Measurements from ENCODE around the gene MTOR.
A peak's percentile ranks its signal among the peaks of the same experiment; 100 is the strongest.
"Not testable (repeated sequence)": the region's sequence is repeated elsewhere in the genome, so short reads cannot be mapped to it uniquely, and the experiment has no call there.

The MTOR gene

DNA sequence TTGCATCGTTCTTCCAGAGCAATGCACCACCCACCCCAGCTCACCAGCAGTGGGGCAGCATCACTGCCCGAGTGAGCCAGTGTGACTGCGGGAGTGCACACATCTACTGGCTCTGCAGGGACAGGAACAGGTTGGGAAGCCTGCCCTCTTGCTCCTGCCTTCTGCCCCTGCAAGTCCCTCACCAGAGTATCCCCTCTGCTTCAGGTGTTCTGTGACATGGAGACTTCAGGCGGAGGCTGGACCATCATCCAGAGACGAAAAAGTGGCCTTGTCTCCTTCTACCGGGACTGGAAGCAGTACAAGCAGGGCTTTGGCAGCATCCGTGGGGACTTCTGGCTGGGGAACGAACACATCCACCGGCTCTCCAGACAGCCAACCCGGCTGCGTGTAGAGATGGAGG, 69.0 kb downstream of the MTOR start:
- Histone ChIP-seq H3K9me3 (ENCODE audit: control insufficient read depth in 1 of 2, low read length in 2 of 2) (no peaks in the 10 kb centered on the region), H3K27ac (ENCODE audit: low read length) (no peak overlapping the region), H3K36me3 (ENCODE audit: control insufficient read depth in 1 of 2, insufficient read depth in 2 of 2, low read length in 2 of 2) (peaks cover 52 to 74% of the 10 kb centered on the region in 2 donors), H3K4me1 (ENCODE audit: control insufficient read depth in 1 of 2, insufficient read depth in 2 of 2, low read length in 2 of 2) (peaks cover 0 to 5% of the 10 kb centered on the region in 2 donors), H3K27me3 (ENCODE audit: low read depth, low read length) (no peaks in the 10 kb centered on the region), H3K4me3 (ENCODE audit: low read depth in 1 of 2, low read length in 2 of 2) (no peak overlapping the region)

DNA sequence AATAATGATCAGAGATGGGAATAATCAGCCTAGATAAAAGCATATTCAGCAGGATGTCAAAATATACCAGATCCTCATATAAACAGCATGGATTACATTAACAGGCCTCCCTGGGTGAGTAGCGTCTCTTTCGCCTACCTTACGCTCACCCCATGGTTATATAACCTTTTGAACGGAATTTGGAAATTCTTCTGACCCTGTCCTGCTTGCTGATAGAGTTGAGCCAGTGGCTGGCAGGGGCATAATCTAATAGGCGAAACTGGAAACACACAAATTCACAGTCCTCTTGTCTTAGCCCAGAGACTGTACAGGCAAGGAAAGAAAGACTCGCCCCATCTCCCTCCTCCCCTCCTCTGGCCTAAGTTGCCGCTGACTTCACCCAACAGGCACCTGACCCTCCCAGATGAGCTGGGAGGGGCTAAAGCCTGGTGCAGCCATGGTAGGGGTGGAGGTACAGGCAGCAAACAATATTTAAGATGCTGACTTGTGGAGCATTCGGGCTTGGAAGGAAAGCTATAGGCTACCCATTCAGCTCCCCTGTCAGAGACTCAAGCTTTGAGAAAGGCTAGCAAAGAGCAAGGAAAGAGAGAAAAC, 73.4 kb downstream of the MTOR start, which contains the start of gene ANGPTL7:
ANGPTL7 (plus strand) TSS at position 498 of the 594 bp plus-strand sequence. CDS start 225 bp downstream, outside the sequence.
- H3K27ac ChIP-seq (ENCODE audit: low read length), result no peak within 1 kb of the TSS
- peak within 1 kb of the TSS in 1 of 2 donors; percentile 46 for H3K4me3 ChIP-seq (ENCODE audit: low read depth in 1 of 2, low read length in 2 of 2)
- H3K4me1 ChIP-seq (ENCODE audit: control insufficient read depth in 1 of 2, insufficient read depth in 2 of 2, low read length in 2 of 2), result peaks cover 8 to 15% of the 10 kb centered on the region in 2 donors
- peaks cover 27 to 34% of the 10 kb centered on the region in 2 donors for H3K36me3 ChIP-seq (ENCODE audit: control insufficient read depth in 1 of 2, insufficient read depth in 2 of 2, low read length in 2 of 2)
- H3K9me3 ChIP-seq (ENCODE audit: control insufficient read depth in 1 of 2, low read length in 2 of 2), result no peaks in the 10 kb centered on the region
- no peaks in the 10 kb centered on the region for H3K27me3 ChIP-seq (ENCODE audit: low read depth, low read length)

DNA sequence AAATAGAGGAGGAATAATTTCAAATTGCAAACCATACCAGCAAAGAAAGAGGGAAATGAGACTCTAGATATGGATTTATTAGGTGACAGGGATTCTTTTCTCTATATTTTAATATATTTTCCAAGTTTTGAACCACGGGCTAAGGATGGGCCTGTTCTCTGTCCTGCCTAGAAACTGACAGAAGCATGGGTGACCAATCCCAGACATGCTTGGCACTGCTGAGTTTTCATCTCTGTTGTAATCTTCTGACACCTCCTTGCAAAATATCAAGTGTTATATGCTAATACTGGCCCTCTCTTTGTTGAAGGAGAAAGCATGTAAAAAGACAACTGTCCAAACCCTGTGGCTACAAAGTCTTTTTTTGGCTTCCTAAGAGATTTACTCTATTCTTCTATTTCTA, 74.0 kb downstream of the MTOR start:
- Histone ChIP-seq H3K36me3 (ENCODE audit: control insufficient read depth in 1 of 2, insufficient read depth in 2 of 2, low read length in 2 of 2) (peaks cover 21 to 28% of the 10 kb centered on the region in 2 donors), H3K4me1 (ENCODE audit: control insufficient read depth in 1 of 2, insufficient read depth in 2 of 2, low read length in 2 of 2) (peaks cover 8 to 15% of the 10 kb centered on the region in 2 donors), H3K9me3 (ENCODE audit: control insufficient read depth in 1 of 2, low read length in 2 of 2) (no peaks in the 10 kb centered on the region), H3K27me3 (ENCODE audit: low read depth, low read length) (no peaks in the 10 kb centered on the region), H3K4me3 (ENCODE audit: low read depth in 1 of 2, low read length in 2 of 2) (no peak overlapping the region), H3K27ac (ENCODE audit: low read length) (no peak overlapping the region)

DNA sequence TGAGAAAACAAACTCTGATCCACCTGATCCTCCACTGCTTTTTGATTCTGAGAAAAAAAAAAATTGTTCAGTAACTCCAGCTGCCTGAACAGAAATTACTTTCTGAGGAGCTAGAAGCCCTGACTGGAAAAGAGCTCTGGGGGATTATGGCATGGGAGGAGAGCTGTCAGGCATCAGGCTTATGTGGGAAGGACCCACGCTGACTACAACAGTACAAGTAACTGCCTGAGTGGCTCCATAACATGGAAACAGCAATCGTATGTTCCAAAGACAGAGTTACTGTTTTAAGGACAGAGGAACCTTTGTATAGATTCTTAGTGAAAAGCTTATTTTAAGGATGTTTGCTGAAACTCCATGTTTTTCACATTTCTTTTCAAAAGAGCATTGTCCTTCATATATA, 74.4 kb downstream of the MTOR start:
- no peaks in the 10 kb centered on the region for H3K27me3 ChIP-seq (ENCODE audit: low read depth, low read length)
- H3K27ac ChIP-seq (ENCODE audit: low read length), result no peak overlapping the region
- no peaks in the 10 kb centered on the region for H3K9me3 ChIP-seq (ENCODE audit: control insufficient read depth in 1 of 2, low read length in 2 of 2)
- H3K36me3 ChIP-seq (ENCODE audit: control insufficient read depth in 1 of 2, insufficient read depth in 2 of 2, low read length in 2 of 2), result peaks cover 18 to 25% of the 10 kb centered on the region in 2 donors
- H3K4me1 ChIP-seq (ENCODE audit: control insufficient read depth in 1 of 2, insufficient read depth in 2 of 2, low read length in 2 of 2), result peaks cover 8 to 15% of the 10 kb centered on the region in 2 donors
- no peak overlapping the region for H3K4me3 ChIP-seq (ENCODE audit: low read depth in 1 of 2, low read length in 2 of 2)

DNA sequence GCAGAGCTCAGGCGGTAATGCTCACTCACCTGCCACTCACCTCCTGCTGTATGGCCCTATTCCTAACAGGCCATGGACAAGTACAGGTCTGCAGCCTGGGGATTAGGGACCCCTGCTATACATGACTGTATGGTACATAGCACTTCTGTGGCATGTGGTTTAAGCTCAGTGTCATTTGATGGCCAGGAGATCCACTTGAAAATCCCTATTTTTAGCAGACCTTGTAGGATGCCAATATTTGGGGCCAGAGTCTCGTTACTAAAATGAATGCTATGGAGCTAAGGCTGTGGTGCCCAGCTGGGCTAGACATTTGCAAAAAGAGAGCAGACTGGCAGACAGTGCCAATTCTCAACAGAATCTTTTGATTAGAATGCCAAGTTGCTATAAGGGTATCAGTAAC, 74.9 kb downstream of the MTOR start:
- Histone ChIP-seq H3K27ac (ENCODE audit: low read length) (no peak overlapping the region), H3K4me1 (ENCODE audit: control insufficient read depth in 1 of 2, insufficient read depth in 2 of 2, low read length in 2 of 2) (peaks cover 8 to 15% of the 10 kb centered on the region in 2 donors), H3K27me3 (ENCODE audit: low read depth, low read length) (no peaks in the 10 kb centered on the region), H3K9me3 (ENCODE audit: control insufficient read depth in 1 of 2, low read length in 2 of 2) (no peaks in the 10 kb centered on the region), H3K4me3 (ENCODE audit: low read depth in 1 of 2, low read length in 2 of 2) (no peak overlapping the region), H3K36me3 (ENCODE audit: control insufficient read depth in 1 of 2, insufficient read depth in 2 of 2, low read length in 2 of 2) (peaks cover 15 to 28% of the 10 kb centered on the region in 2 donors)

DNA sequence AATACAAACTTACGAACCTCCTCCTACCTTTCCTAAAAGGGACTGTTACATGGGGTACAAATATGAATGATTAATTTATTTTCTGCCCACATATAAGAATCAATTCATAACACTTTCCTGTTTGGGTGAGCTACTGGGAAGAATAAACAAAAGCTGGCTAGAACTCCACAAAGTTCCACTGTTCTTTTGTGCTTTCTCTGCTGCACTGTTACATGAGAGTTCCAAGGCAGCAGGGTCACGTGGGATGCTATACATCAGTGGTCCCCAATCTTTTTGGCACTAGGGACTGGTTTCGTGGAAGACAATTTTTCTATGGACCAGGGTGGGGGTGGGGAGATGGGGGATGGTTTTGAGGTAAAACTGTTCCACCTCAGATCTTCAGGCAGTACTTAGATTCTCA, 75.4 kb downstream of the MTOR start:
- H3K9me3 ChIP-seq (ENCODE audit: control insufficient read depth in 1 of 2, low read length in 2 of 2), result no peaks in the 10 kb centered on the region
- no peaks in the 10 kb centered on the region for H3K27me3 ChIP-seq (ENCODE audit: low read depth, low read length)
- H3K4me3 ChIP-seq (ENCODE audit: low read depth in 1 of 2, low read length in 2 of 2), result no peak overlapping the region
- peaks cover 8 to 15% of the 10 kb centered on the region in 2 donors for H3K4me1 ChIP-seq (ENCODE audit: control insufficient read depth in 1 of 2, insufficient read depth in 2 of 2, low read length in 2 of 2)
- no peak overlapping the region for H3K27ac ChIP-seq (ENCODE audit: low read length)
- H3K36me3 ChIP-seq (ENCODE audit: control insufficient read depth in 1 of 2, insufficient read depth in 2 of 2, low read length in 2 of 2), result peaks cover 12 to 27% of the 10 kb centered on the region in 2 donors

DNA sequence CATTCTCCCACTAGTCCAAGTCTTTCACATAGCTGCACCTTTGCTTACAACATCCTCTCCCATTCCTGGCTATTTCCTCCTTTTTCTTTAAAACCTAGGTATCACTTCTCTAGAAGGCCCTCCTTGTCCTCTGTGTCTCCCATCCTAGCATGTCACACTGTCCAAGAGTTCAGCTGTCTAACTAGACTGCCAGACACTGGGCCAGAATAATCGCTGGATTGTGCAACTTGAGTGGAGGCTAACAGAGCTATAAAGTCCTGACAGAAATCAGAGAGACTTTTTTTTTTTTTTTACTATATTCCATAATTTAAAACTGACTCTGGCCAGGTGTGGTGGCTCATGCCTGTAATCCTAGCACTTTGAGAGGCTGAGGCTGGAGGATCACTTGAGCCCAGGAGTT, 77.4 kb downstream of the MTOR start:
- Histone ChIP-seq H3K36me3 (ENCODE audit: control insufficient read depth in 1 of 2, insufficient read depth in 2 of 2, low read length in 2 of 2) (peaks cover 3 to 15% of the 10 kb centered on the region in 2 donors), H3K4me3 (ENCODE audit: low read depth in 1 of 2, low read length in 2 of 2) (no peak overlapping the region), H3K27ac (ENCODE audit: low read length) (no peak overlapping the region), H3K4me1 (ENCODE audit: control insufficient read depth in 1 of 2, insufficient read depth in 2 of 2, low read length in 2 of 2) (peaks cover 8 to 15% of the 10 kb centered on the region in 2 donors), H3K9me3 (ENCODE audit: control insufficient read depth in 1 of 2, low read length in 2 of 2) (no peaks in the 10 kb centered on the region), H3K27me3 (ENCODE audit: low read depth, low read length) (no peaks in the 10 kb centered on the region)

DNA sequence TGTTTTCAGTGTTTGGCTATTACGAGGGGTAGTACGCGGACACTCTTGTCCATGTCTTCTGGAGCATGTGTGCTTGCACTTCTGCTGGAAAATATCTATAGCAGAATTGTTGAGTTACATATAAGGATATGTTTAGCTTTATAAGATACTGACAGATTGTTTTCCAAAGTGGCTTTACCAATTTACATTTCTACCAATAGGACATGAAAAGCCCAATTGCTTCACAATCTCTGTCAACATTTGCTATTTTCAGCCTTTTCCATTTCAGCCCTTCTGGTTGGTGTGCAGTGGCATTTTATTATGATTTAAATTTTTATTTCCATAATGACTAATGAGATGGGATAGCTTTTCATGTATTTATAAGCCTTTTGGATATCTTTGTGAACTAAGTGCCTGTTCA, 79.5 kb downstream of the MTOR start:
- Histone ChIP-seq H3K4me3 (ENCODE audit: low read depth in 1 of 2, low read length in 2 of 2) (no peak overlapping the region), H3K4me1 (ENCODE audit: control insufficient read depth in 1 of 2, insufficient read depth in 2 of 2, low read length in 2 of 2) (peaks cover 4 to 13% of the 10 kb centered on the region in 2 donors), H3K9me3 (ENCODE audit: control insufficient read depth in 1 of 2, low read length in 2 of 2) (no peaks in the 10 kb centered on the region), H3K27me3 (ENCODE audit: low read depth, low read length) (no peaks in the 10 kb centered on the region), H3K27ac (ENCODE audit: low read length) (no peak overlapping the region), H3K36me3 (ENCODE audit: control insufficient read depth in 1 of 2, insufficient read depth in 2 of 2, low read length in 2 of 2) (peaks cover 3 to 8% of the 10 kb centered on the region in 2 donors)

DNA sequence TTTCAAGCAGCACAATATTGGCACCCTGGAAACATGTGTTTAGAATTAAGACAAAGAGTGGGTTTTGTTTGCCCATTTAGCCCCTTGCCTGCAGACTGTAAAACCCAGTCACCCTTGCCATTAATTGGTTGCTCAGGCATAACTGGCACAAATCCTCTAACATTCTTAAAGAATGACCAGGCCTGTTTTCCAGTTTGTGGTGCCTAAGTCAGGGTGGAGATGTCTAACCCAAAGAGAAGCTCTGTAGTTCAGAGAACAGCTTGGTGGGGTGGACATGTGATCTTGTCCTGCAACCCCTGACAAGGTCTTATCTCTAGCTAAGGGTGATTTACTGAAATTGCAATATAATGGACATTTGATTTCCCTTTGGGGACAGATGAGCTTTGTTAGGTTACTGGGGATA, 82.0 kb downstream of the MTOR start:
- Histone ChIP-seq H3K4me3 (ENCODE audit: low read depth in 1 of 2, low read length in 2 of 2) (no peak overlapping the region), H3K4me1 (ENCODE audit: control insufficient read depth in 1 of 2, insufficient read depth in 2 of 2, low read length in 2 of 2) (peaks cover 0 to 9% of the 10 kb centered on the region in 2 donors), H3K27ac (ENCODE audit: low read length) (no peak overlapping the region), H3K27me3 (ENCODE audit: low read depth, low read length) (no peaks in the 10 kb centered on the region), H3K36me3 (ENCODE audit: control insufficient read depth in 1 of 2, insufficient read depth in 2 of 2, low read length in 2 of 2) (peaks cover 3 to 8% of the 10 kb centered on the region in 2 donors), H3K9me3 (ENCODE audit: control insufficient read depth in 1 of 2, low read length in 2 of 2) (no peaks in the 10 kb centered on the region)

DNA sequence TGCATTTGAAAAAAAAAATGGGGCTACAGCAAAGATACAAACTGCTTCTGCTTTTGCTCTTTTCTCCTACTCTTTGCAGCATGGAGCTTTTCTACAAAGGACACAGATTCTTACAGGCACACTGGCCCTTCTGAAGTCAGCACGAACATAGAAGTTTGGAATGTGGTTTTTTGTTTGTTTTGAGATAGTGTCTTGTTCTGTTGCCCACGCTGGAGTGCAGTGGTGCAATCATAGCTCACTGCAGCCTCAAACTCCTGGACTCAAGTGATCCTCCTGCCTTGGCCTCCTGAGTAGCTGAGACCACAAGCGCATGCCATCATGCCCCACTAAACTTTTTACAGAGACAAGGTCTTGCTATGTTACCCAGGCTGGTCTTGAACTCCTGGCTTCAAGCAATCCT, 82.6 kb downstream of the MTOR start:
- H3K27me3 ChIP-seq (ENCODE audit: low read depth, low read length); H3K36me3 ChIP-seq (ENCODE audit: control insufficient read depth in 1 of 2, insufficient read depth in 2 of 2, low read length in 2 of 2); H3K27ac ChIP-seq (ENCODE audit: low read length); H3K4me1 ChIP-seq (ENCODE audit: control insufficient read depth in 1 of 2, insufficient read depth in 2 of 2, low read length in 2 of 2); H3K9me3 ChIP-seq (ENCODE audit: control insufficient read depth in 1 of 2, low read length in 2 of 2); H3K4me3 ChIP-seq (ENCODE audit: low read depth in 1 of 2, low read length in 2 of 2): not testable (repeated sequence)

DNA sequence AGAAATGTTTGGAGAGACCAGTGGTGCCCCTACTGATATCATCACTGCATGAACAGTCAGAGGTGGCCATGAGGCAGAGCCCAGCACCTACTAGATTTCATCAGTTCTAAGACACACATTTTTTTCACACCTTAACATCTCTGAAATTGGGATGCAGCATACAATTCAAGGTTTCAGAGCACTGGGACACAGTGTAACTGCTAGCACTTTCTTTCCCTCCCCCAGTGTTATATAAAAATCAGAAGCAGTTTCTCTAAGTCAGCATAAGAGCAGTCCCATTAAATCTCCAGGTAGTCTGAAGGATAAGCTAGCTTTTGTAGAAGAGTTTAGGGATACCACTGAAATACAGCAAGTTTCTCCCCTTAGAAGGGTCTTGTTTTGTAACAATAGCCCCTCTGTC, 83.2 kb downstream of the MTOR start:
- Histone ChIP-seq H3K27ac (ENCODE audit: low read length) (no peak overlapping the region), H3K4me1 (ENCODE audit: control insufficient read depth in 1 of 2, insufficient read depth in 2 of 2, low read length in 2 of 2) (peaks cover 0 to 9% of the 10 kb centered on the region in 2 donors), H3K36me3 (ENCODE audit: control insufficient read depth in 1 of 2, insufficient read depth in 2 of 2, low read length in 2 of 2) (peaks cover 3 to 8% of the 10 kb centered on the region in 2 donors), H3K4me3 (ENCODE audit: low read depth in 1 of 2, low read length in 2 of 2) (no peak overlapping the region), H3K27me3 (ENCODE audit: low read depth, low read length) (no peaks in the 10 kb centered on the region), H3K9me3 (ENCODE audit: control insufficient read depth in 1 of 2, low read length in 2 of 2) (no peaks in the 10 kb centered on the region)
